Effector memory CD8-positive, alpha-beta T cell (primary cell): Measurements from ENCODE around the gene FGFR3.

ENCODE experiments used
- ATAC-seq: fragments of 150-1000 bp; cut with Tn5 transposase; replicated peaks from 2 replicates; pipeline ENCODE4 v1.10.0; 2021; ENCODE audit warnings: mild to moderate bottlenecking, moderate library complexity
- DNase-seq, 3 experiments: peaks; one replicate each; pipeline ENCODE4 v3.0.0; 2021
- H3K27ac Mint-ChIP-seq, 2 donors: one replicate each; pipeline ENCODE4 v1.8.0; 2022; ENCODE audit warnings: mild to moderate bottlenecking in 2 of 2, mixed read lengths in 2 of 2, moderate library complexity in 2 of 2
- H3K27me3 Mint-ChIP-seq, 2 donors: one replicate each; pipeline ENCODE4 v1.8.0; 2022; ENCODE audit warnings: mixed read lengths in 2 of 2
- H3K36me3 Mint-ChIP-seq: one replicate; pipeline ENCODE4 v1.8.0; 2022; ENCODE audit warnings: mild to moderate bottlenecking, moderate library complexity, mixed read lengths; ENCODE audit not compliant: insufficient read depth
- H3K4me1 Mint-ChIP-seq, 2 donors: one replicate each; pipeline ENCODE4 v1.8.0; 2022; ENCODE audit warnings: low read depth in 2 of 2, mixed read lengths in 2 of 2
- H3K4me3 Mint-ChIP-seq, 2 donors: one replicate each; pipeline ENCODE4 v1.8.0; 2022; ENCODE audit warnings: mild to moderate bottlenecking in 2 of 2, mixed read lengths in 2 of 2, moderate library complexity in 2 of 2
- H3K9me3 Mint-ChIP-seq, 2 donors: one replicate each; pipeline ENCODE4 v1.8.0; 2022; ENCODE audit warnings: mixed read lengths in 2 of 2

The FGFR3 gene

DNA sequence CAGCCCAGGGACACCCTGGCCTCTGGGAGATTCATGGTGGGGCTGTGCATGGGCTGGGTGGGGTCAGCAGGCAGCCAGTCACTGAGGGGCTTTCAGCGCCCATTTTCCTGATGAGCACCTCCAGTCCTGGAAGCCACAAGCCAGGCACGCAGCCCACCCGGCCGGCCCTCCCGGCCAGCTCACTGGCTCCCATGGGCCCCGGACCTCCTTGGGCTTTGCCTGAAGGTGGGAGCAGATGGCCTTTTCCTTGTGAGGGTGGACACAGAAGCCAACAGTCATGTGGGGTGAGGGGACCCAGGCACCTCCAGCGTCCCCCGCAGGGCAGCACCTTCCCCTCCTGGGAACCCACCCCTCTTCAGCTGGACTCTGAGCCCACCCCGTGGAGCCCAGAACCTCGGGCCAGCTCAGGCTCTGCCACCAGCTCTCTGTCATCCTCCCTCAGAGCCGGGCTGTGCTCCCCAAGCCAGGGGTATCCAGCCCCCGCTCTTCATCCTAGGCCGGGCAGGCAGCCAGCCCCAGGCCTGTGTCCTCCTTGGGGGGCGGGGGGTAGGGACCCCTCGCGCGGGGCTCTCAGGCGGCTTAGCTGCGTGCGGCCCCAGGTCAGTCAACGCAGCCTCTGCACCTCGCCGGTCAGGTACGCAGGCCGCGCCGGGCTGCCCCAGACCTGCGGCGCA lies 798 bp upstream of the FGFR3 start:
- Mint-ChIP-seq H3K36me3 (peaks cover 5% of the 10 kb centered on the region), H3K27ac (peak overlapping the region in 1 of 2 donors; percentile 32), H3K9me3 (no peaks in the 10 kb centered on the region), H3K4me1 (no peaks in the 10 kb centered on the region), H3K4me3 (peak overlapping the region; percentile 65 to 74), H3K27me3 (peaks cover 14 to 35% of the 10 kb centered on the region in 2 donors)
- DNase-seq (no peak), ATAC-seq (no peak)

DNA sequence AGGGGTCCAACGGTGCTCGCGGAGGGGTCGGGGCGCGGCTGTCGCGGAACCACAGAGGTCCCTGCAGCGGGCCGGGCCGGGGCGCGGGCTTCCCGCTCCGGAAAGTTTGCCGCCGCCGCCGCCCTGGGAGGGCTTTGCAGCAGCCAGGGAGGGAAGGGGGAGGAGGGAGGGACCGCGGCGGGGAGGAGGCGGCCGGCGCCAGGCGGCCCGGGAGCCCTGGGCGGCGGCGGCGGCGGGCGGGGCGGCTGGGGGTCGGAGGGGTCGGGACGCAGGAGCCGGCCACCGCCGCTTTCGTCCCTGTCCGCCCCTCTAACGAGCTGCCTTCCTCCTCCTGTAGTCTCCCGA lies 375 bp downstream of the FGFR3 start:
- peak; percentile 54 for ATAC-seq
- H3K4me3 Mint-ChIP-seq: no peak overlapping the region
- DNase-seq: peak in 1 of 3 experiments; percentile 12
- H3K27me3 Mint-ChIP-seq: peaks cover 14 to 43% of the 10 kb centered on the region in 2 donors
- H3K27ac Mint-ChIP-seq: no peak overlapping the region
- H3K36me3 Mint-ChIP-seq: peaks cover 5% of the 10 kb centered on the region
- H3K4me1 Mint-ChIP-seq: no peaks in the 10 kb centered on the region
- no peaks in the 10 kb centered on the region for H3K9me3 Mint-ChIP-seq

DNA sequence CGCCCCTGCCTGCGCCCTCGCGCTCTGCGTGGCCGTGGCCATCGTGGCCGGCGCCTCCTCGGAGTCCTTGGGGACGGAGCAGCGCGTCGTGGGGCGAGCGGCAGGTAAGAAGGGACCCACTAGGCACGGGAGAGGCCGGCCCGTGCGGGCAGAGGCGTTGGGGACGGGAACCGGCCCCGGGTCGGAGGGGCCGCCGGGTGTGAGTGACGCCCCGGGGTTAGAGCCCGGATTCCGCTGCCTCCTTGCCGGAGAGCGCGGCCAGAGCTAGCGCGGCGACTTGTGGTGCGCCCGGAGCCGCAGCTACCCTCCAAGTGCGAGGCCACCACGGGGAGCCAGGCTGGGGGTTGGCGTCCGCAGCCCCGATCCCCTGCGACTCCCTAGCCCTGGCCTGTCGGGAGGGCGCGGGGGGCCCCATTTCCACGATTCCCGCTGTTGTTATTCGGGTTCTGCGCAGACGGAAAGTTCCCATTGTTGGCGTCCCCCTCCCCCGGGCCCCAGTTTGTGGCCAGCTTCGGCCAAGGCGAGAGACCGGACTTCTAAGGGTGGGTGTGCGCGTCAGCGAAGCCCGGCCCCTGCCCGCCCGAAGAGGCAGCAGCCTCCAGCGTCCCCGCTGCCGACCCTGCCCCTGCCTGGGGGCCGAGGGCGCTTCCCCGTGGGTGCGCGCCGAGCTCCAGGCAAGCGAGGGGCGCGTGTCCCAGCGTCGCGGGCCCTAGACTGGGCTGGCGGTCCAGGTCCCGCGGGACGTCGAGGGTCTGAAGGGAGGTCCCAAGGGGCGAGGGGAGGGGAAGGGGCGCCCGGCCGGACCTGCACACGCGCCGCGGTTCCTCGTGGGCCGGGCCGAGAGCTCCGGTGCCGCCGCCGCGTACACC lies 1.1 kb downstream of the FGFR3 start:
- H3K4me1 Mint-ChIP-seq: no peaks in the 10 kb centered on the region
- peaks cover 5% of the 10 kb centered on the region for H3K36me3 Mint-ChIP-seq
- no peaks in the 10 kb centered on the region for H3K9me3 Mint-ChIP-seq
- no peak for DNase-seq
- no peak for ATAC-seq
- H3K27me3 Mint-ChIP-seq: peaks cover 14 to 50% of the 10 kb centered on the region in 2 donors
- no peak overlapping the region for H3K27ac Mint-ChIP-seq
- peak overlapping the region; percentile 8 to 17 for H3K4me3 Mint-ChIP-seq

DNA sequence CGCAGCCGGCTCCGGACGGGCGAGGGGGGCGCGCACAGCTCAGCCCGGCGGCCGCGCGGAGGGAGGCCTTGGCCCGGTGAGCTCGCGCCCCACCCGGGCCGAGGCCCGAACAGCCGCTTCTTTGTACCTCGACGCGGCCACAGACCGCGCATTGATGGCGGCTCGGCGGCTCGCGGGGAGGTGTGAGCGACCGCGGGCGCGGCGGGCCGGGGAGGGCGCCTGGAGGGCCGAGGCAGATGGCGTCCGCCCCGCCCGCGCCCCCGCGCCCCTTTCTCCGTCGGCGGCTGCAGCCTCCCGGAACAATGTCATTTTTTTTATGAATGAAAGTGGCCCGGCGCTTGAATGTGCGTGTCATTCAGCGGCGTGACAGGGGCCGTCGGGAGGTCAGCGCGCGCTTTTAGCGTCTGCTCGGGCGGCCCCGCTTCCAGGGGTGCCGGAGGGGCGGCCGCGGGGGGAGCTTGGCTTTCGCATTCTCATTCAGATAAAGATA lies 1.8 kb downstream of the FGFR3 start:
- Mint-ChIP-seq H3K4me3 (no peak overlapping the region), H3K27me3 (peaks cover 14 to 57% of the 10 kb centered on the region in 2 donors), H3K4me1 (no peaks in the 10 kb centered on the region), H3K9me3 (no peaks in the 10 kb centered on the region), H3K36me3 (peaks cover 5% of the 10 kb centered on the region), H3K27ac (no peak overlapping the region)
- DNase-seq (no peak), ATAC-seq (peak; percentile 28)

DNA sequence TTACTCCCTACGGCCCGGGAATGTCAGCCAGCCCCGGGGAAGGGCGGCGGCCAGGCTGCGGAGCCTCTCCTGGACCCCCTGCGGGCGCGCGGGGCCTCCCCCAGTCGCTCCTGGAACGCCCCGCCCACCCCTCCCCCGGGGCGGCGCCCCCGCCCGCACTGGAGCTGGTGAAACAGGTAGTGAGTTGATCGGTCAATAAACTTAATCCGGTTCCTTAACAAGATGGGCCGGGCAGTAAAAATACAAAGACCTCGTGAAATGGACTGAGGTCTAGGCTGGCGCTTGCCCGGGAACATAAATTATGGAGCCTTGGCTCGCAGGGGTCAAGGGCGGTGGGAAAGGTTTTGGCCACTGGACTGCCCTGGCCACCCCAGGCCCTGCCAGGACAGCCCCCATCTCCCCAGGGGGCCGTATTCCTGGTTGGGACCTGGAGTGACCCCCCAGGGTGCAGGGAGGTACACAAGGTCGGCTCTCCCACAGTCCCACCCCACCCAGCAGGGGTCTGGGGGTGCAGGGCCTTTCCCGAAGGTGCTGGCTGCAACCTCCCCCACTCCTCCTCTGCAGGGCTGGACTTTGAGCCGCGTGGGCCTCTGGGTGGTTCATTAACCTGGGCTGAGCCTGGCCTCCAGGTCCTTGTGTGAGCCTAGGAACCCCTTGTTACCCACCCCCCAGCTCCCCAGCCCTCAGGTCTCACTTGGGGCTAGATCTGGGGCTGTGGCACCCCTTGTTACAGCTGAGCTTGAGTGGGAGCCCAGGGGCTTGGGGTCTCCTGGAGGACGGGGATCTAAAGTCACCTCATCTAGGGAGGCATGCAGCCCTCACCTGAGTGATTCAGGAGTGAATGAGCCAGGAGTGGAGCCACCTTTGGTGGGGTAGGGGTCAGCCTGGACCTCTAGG lies 2.5 kb downstream of the FGFR3 start:
- peaks cover 5% of the 10 kb centered on the region for H3K36me3 Mint-ChIP-seq
- H3K9me3 Mint-ChIP-seq: no peaks in the 10 kb centered on the region
- DNase-seq (no peak), ATAC-seq (no peak)
- no peak overlapping the region for H3K27ac Mint-ChIP-seq
- H3K4me1 Mint-ChIP-seq: no peaks in the 10 kb centered on the region
- H3K4me3 Mint-ChIP-seq: no peak overlapping the region
- peaks cover 13 to 59% of the 10 kb centered on the region in 2 donors for H3K27me3 Mint-ChIP-seq

DNA sequence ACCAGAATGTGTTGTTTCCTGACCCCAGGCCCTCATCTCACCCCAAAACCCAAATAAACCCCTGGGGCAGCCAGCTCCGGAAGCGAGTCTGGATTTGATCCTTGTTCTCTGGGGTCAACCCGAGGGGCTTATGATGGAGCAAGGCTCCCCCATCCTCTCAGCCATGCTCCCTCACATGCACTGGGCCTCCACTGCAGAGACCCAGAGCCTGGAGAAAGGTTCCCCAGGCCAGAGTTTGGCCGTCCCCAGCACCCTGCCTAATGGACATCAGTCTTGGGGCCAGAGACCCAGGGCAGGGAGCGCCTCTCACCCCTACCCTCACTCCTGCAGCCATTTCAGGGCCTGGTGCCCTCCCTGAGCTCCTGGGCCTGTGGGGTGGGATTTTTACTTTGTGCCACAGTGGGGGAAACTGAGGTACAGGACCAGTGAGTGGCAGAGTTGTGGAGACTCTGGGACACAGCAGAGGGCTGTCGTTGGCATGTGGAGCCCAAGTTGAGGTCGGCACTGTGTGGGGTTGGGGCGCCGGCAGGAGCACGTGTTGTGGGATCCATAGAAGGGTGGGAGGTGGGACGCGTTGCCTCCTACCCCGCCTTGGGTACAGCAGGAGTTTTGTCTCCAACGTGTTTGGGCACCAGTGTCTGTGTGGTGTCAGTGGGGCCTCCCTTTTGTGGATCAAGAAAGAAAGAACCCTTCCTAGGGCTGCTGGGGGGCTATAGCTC lies 3.6 kb downstream of the FGFR3 start:
- ATAC-seq: no peak
- no peak overlapping the region for H3K4me3 Mint-ChIP-seq
- H3K27ac Mint-ChIP-seq: no peak overlapping the region
- peaks cover 9 to 55% of the 10 kb centered on the region in 2 donors for H3K27me3 Mint-ChIP-seq
- no peaks in the 10 kb centered on the region for H3K4me1 Mint-ChIP-seq
- no peaks in the 10 kb centered on the region for H3K9me3 Mint-ChIP-seq
- no peak for DNase-seq
- H3K36me3 Mint-ChIP-seq: peaks cover 2% of the 10 kb centered on the region

GRCh38 chr4:1797298-1797860 lies 4.3 kb downstream of the FGFR3 start:
- Mint-ChIP-seq H3K4me1 (no peaks in the 10 kb centered on the region), H3K27ac (no peak overlapping the region), H3K36me3 (no peaks in the 10 kb centered on the region), H3K9me3 (no peaks in the 10 kb centered on the region), H3K4me3 (no peak overlapping the region), H3K27me3 (peaks cover 9 to 50% of the 10 kb centered on the region in 2 donors)
- ATAC-seq (no peak), DNase-seq (no peak)

GRCh38 chr4:1797861-1798579 lies 4.9 kb downstream of the FGFR3 start:
- H3K4me3 Mint-ChIP-seq: no peak overlapping the region
- H3K27me3 Mint-ChIP-seq: peaks cover 9 to 50% of the 10 kb centered on the region in 2 donors
- ATAC-seq: no peak
- no peaks in the 10 kb centered on the region for H3K9me3 Mint-ChIP-seq
- H3K36me3 Mint-ChIP-seq: no peaks in the 10 kb centered on the region
- no peak for DNase-seq
- H3K27ac Mint-ChIP-seq: no peak overlapping the region
- no peaks in the 10 kb centered on the region for H3K4me1 Mint-ChIP-seq

DNA sequence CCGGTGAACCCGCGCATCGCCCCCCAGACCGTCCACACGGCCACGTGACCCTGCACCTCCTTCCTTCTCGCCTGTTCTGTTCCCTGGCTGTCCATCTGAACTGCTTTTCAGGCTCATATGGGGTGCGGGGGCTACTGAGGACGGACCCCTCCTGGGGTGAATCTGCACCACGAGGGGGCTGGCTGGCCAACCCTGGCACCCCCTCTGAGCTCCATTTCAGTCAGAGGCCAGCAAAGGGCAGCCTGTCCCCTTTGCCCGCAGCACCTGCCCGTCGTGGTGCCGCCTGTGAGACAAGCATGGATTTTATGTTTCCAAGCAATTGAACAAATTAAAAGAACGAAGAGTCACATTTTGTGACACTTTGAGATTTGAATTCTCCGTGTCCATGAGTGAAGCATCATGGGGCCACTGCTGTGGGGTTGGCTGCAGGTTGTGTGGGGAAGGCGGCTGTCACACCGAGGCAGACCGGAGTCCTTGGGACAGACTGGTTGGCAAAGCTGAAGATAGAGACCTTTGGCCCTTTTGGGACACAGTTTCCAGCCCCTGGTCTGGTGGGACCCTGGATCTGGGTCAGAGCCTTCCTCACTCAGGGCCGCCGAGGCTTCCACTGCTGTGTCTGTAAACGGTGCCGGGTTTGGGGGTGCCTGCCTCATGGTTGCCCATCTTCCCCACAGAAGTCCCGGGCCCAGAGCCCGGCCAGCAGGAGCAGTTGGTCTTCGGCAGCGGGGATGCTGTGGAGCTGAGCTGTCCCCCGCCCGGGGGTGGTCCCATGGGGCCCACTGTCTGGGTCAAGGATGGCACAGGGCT lies 5.7 kb downstream of the FGFR3 start:
- no peak for DNase-seq
- peaks cover 9 to 50% of the 10 kb centered on the region in 2 donors for H3K27me3 Mint-ChIP-seq
- no peak overlapping the region for H3K4me3 Mint-ChIP-seq
- no peaks in the 10 kb centered on the region for H3K36me3 Mint-ChIP-seq
- no peak overlapping the region for H3K27ac Mint-ChIP-seq
- no peak for ATAC-seq
- peaks cover 0 to 2% of the 10 kb centered on the region in 2 donors for H3K4me1 Mint-ChIP-seq
- no peaks in the 10 kb centered on the region for H3K9me3 Mint-ChIP-seq

DNA sequence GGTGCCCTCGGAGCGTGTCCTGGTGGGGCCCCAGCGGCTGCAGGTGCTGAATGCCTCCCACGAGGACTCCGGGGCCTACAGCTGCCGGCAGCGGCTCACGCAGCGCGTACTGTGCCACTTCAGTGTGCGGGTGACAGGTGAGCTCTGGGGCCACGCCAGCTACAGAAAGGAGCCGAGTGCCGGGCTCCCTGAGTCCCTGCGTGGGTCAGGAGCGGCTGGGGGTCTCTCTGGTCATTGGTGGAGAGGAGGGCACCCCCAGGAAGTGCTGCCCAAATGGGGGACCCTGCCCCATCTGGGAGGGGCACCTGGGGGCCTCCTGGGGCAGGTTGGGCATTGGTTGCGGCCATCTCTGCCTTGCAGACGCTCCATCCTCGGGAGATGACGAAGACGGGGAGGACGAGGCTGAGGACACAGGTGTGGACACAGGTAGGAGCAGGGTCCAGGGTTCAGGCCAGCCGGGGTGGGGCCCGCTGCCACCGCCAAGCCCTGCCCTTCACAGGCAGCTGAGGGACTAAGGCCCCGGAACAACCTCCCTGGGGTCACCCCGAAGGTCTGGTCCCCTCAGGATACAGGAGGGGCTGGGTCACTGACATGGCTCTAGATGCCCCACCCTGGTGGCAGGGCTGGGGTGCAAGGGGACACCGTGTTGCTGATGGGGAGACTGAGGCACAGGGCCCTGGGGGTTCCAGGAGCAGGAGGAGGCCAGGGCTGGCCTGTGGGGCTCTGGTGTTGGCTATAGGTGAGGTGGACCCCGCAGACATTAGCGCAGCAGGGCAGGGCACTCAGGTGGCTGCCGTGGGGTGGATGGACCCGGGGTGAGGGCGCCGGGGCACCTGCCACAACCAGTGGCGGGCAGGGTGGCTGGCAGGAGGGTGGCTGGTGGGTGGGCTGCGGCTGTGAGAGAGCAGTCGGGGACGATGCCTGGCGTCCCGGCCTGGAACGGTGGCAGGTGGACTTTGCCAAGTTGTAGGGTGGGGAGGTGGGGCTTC lies 6.6 kb downstream of the FGFR3 start:
- Mint-ChIP-seq H3K9me3 (no peaks in the 10 kb centered on the region), H3K4me3 (no peak overlapping the region), H3K27ac (no peak overlapping the region), H3K27me3 (peaks cover 9 to 50% of the 10 kb centered on the region in 2 donors), H3K36me3 (no peaks in the 10 kb centered on the region), H3K4me1 (peaks cover 0 to 2% of the 10 kb centered on the region in 2 donors)
- ATAC-seq (no peak), DNase-seq (no peak)

DNA sequence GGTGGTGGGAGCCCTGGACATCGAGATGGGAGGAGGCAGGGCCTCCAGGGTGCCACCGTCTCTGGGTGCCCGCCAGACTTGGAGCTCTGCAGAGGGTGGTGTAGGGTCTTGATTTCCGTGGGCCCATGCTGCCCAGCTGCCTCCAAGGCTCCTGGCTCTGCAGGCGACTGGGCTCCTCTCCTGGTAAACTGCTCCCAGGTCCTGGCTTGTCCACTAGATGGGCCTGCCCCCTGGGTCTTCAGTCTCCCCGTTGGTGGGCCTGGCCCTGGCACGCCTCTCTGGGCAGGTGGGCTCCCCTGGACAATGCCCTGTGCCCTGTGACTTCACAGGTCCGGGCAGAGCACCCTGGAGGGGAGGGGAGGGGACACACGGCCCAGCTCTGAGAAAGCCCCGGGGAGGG lies 7.7 kb downstream of the FGFR3 start:
- peaks cover 0 to 2% of the 10 kb centered on the region in 2 donors for H3K4me1 Mint-ChIP-seq
- H3K36me3 Mint-ChIP-seq: peaks cover 3% of the 10 kb centered on the region
- no peak overlapping the region for H3K27ac Mint-ChIP-seq
- ATAC-seq: no peak
- H3K27me3 Mint-ChIP-seq: peaks cover 9 to 50% of the 10 kb centered on the region in 2 donors
- no peaks in the 10 kb centered on the region for H3K9me3 Mint-ChIP-seq
- DNase-seq: no peak
- no peak overlapping the region for H3K4me3 Mint-ChIP-seq
